ENCODE data around the gene NCAM1.

DNA sequence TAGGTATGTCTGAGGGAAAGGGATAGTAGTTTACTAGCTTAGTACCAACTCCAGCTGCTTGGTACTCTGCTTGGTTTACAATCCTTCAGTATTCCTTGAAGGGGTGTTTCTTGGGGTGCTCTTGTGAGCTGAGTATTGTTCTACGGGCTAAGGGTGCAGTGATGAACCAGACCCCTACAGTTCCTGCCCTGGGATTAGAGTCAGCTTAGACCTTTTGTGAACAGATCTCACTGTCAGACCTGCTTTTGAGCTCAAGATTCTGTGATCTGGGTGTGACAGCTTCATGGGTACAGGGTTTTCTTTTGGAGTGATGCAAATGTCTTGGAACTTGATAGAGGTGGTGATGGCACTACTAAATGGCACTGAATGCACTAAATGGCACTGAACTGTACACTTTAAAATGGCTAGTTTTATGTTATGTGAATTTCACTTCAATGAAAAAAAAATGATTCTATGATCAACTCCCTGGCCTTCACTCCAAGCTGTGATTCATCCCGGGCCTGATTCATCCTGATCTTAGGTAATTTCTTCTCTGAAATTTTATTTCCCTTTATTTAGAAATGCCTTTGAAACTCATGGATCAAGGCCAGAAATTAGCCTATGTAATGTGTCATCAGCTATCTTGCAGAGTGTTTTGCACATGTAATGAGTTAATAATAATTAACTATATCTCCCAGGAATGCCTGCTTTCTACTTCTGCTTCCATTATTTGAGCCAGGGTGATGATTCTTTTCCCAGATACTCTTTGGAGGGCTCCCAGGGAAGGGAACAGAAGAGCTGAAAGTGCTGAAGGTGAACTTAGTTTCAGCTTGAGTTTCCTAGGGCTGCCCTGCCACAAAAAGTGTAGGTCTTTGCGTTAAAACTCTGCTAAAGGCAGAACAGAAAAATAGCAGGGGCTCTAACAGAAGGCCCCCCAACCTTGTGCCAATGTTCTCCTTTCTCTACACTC lies 87.9 kb downstream of the NCAM1 start:
- TF ChIP-seq, protein P1, sequence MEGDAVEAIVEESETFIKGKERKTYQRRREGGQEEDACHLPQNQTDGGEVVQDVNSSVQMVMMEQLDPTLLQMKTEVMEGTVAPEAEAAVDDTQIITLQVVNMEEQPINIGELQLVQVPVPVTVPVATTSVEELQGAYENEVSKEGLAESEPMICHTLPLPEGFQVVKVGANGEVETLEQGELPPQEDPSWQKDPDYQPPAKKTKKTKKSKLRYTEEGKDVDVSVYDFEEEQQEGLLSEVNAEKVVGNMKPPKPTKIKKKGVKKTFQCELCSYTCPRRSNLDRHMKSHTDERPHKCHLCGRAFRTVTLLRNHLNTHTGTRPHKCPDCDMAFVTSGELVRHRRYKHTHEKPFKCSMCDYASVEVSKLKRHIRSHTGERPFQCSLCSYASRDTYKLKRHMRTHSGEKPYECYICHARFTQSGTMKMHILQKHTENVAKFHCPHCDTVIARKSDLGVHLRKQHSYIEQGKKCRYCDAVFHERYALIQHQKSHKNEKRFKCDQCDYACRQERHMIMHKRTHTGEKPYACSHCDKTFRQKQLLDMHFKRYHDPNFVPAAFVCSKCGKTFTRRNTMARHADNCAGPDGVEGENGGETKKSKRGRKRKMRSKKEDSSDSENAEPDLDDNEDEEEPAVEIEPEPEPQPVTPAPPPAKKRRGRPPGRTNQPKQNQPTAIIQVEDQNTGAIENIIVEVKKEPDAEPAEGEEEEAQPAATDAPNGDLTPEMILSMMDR (optimal IDR thresholded peaks at IDR 0.05 in 1 of 3, IDR thresholded peaks at IDR 0.05 in 1 of 3, conservative IDR thresholded peaks at IDR 0.05 in 1 of 3; ENCODE audit: extremely low read depth in 1 of 3, insufficient read depth in 2 of 3, low read length in 3 of 3) = no peak
- TF ChIP-seq EZH2 (IDR thresholded peaks at IDR 0.05; ENCODE audit: low read length) = no peak
